ENCODE results near the gene SGK1.

SGK1 gene

GRCh38 chr6:134324141-134324540 lies 6.2 kb upstream of the SGK1 start:
- Histone ChIP-seq H3K9ac (ENCODE audit: low read length) (no peak overlapping the region), H2AFZ (ENCODE audit: low read length) (no peak overlapping the region), H3K27me3 (ENCODE audit: insufficient read depth, low read length) (no peaks in the 10 kb centered on the region)

DNA sequence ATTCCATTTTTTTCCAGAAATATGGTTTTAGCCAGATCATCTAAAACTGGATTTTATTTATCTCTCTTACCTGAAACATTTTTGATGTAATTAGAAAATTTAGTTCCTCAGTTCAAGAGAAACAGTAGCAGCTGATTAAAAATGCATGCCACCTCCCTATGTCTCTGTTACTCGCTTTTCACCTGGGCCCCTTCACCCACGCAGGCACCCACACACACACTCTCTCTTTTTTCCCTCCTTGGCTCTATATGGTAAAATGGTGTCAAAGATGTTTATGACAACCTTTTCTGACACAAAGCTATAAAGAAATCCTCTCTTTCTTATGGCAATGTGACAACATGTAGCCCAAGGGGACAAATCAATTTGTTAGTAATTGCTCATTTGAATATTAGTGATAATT lies 5.8 kb upstream of the SGK1 start:
- H3F3A ChIP-seq (ENCODE audit: insufficient read depth, low read length) = no peaks in the 10 kb centered on the region
- no peaks in the 10 kb centered on the region for H3K9me2 ChIP-seq (ENCODE audit: low read depth, low read length)
- no peaks in the 10 kb centered on the region for H3K4me1 ChIP-seq (ENCODE audit: insufficient read depth, low read length, severe bottlenecking)
- no peaks in the 10 kb centered on the region for H3K27me3 ChIP-seq (ENCODE audit: insufficient read depth, low read length)
- H3K4me3 ChIP-seq (ENCODE audit: low read depth, low read length, poor library complexity, severe bottlenecking) = no peak overlapping the region
- H4K20me1 ChIP-seq (ENCODE audit: insufficient read depth, low read length) = no peaks in the 10 kb centered on the region
- no peaks in the 10 kb centered on the region for H3K36me3 ChIP-seq (ENCODE audit: insufficient read depth, low read length)
- no peaks in the 10 kb centered on the region for H3K79me2 ChIP-seq (ENCODE audit: insufficient read depth, low read length)
- H3K9ac ChIP-seq (ENCODE audit: low read length) = no peak overlapping the region
- no peak overlapping the region for H2AFZ ChIP-seq (ENCODE audit: low read length)
- no peak overlapping the region for H3K27ac ChIP-seq (ENCODE audit: low read depth, low read length, poor library complexity, severe bottlenecking)
- H3K9me3 ChIP-seq (ENCODE audit: low read length) = no peaks in the 10 kb centered on the region
- no peak for TF ChIP-seq CTCF (IDR thresholded peaks at IDR 0.05; ENCODE audit: low read length)
- H3K4me2 ChIP-seq (ENCODE audit: low read length) = no peak overlapping the region

More at GRCh38 chr6:134324141-134324540, 6.2 kb upstream of the SGK1 start:
- Histone ChIP-seq H3K36me3 (ENCODE audit: insufficient read depth, low read length) (no peaks in the 10 kb centered on the region), H3K4me2 (ENCODE audit: low read length) (no peak overlapping the region), H4K20me1 (ENCODE audit: insufficient read depth, low read length) (no peaks in the 10 kb centered on the region), H3K9me3 (ENCODE audit: low read length) (no peaks in the 10 kb centered on the region), H3K9me2 (ENCODE audit: low read depth, low read length) (no peaks in the 10 kb centered on the region), H3K27ac (ENCODE audit: low read depth, low read length, poor library complexity, severe bottlenecking) (no peak overlapping the region), H3K4me3 (ENCODE audit: low read depth, low read length, poor library complexity, severe bottlenecking) (no peak overlapping the region), H3F3A (ENCODE audit: insufficient read depth, low read length) (no peaks in the 10 kb centered on the region), H3K79me2 (ENCODE audit: insufficient read depth, low read length) (no peaks in the 10 kb centered on the region), H3K4me1 (ENCODE audit: insufficient read depth, low read length, severe bottlenecking) (no peaks in the 10 kb centered on the region)
- no peak for TF ChIP-seq CTCF (IDR thresholded peaks at IDR 0.05; ENCODE audit: low read length)
- TF ChIP-seq EZH2 (IDR thresholded peaks at IDR 0.05; ENCODE audit: borderline replicate concordance, low read length) = no peak

GRCh38 chr6:134323294-134323693 lies 5.4 kb upstream of the SGK1 start:
- Histone ChIP-seq H3K9ac (ENCODE audit: low read length) (no peak overlapping the region), H3K27me3 (ENCODE audit: insufficient read depth, low read length) (no peaks in the 10 kb centered on the region), H3K4me2 (ENCODE audit: low read length) (no peak overlapping the region), H3K9me2 (ENCODE audit: low read depth, low read length) (no peaks in the 10 kb centered on the region), H3K4me3 (ENCODE audit: low read depth, low read length, poor library complexity, severe bottlenecking) (no peak overlapping the region), H3K36me3 (ENCODE audit: insufficient read depth, low read length) (no peaks in the 10 kb centered on the region), H3K4me1 (ENCODE audit: insufficient read depth, low read length, severe bottlenecking) (no peaks in the 10 kb centered on the region), H3K9me3 (ENCODE audit: low read length) (no peaks in the 10 kb centered on the region), H2AFZ (ENCODE audit: low read length) (no peak overlapping the region), H3K79me2 (ENCODE audit: insufficient read depth, low read length) (no peaks in the 10 kb centered on the region), H4K20me1 (ENCODE audit: insufficient read depth, low read length) (no peaks in the 10 kb centered on the region), H3K27ac (ENCODE audit: low read depth, low read length, poor library complexity, severe bottlenecking) (no peak overlapping the region), H3F3A (ENCODE audit: insufficient read depth, low read length) (no peaks in the 10 kb centered on the region)
- TF ChIP-seq CTCF (IDR thresholded peaks at IDR 0.05; ENCODE audit: low read length) = no peak
- no peak for TF ChIP-seq EZH2 (IDR thresholded peaks at IDR 0.05; ENCODE audit: borderline replicate concordance, low read length)
